GM23338 (cell line): ENCODE measurements around the gene CISH.

Source experiments
- CREB1 ChIP-seq: fragments of 250-450 bp; sonication (Bioruptor Pico); IDR thresholded peaks from 2 replicates; pipeline ENCODE4 v1.5.0; 2020; ENCODE audit warnings: low read depth, mild to moderate bottlenecking, moderate library complexity
- CTCF ChIP-seq, 2 experiments: fragments of 200-600 bp in 1 of 2; sonication (generic) in 1 of 2; conservative IDR thresholded peaks; 2 replicates each; pipeline versions ENCODE4 v1.5.1 to v1.6.1; 2016 to 2017; ENCODE audit warnings: antibody characterized with exemption in 2 of 2, low read depth in 2 of 2, mild to moderate bottlenecking in 2 of 2, moderate library complexity in 1 of 2
- ETS1 ChIP-seq: IDR thresholded peaks from 2 replicates; pipeline ENCODE4 v1.6.1; 2016; ENCODE audit warnings: antibody characterized with exemption
- EZH2 ChIP-seq: fragments of 200-600 bp; sonication (generic); IDR thresholded peaks from one replicate; pipeline ENCODE4 v1.8.0; 2017; ENCODE audit warnings: antibody characterized with exemption, mild to moderate bottlenecking, low read depth; ENCODE audit not compliant: unreplicated experiment
- EZH2phosphoT487 ChIP-seq: fragments of 200-600 bp; sonication (generic); IDR thresholded peaks from one replicate; pipeline ENCODE4 v1.8.1; 2018; ENCODE audit warnings: antibody characterized with exemption; ENCODE audit not compliant: unreplicated experiment
- JUNB ChIP-seq: IDR thresholded peaks from one replicate; pipeline ENCODE4 v1.6.1; 2016; ENCODE audit warnings: antibody characterized with exemption; ENCODE audit not compliant: unreplicated experiment
- NANOG ChIP-seq: IDR thresholded peaks from 2 replicates; pipeline ENCODE4 v1.6.1; 2016; ENCODE audit warnings: antibody characterized with exemption, borderline replicate concordance
- POLR2AphosphoS5 ChIP-seq: IDR thresholded peaks from 2 replicates; pipeline ENCODE4 v1.6.1; 2016; ENCODE audit warnings: antibody characterized with exemption, low read depth
- REST ChIP-seq: IDR thresholded peaks from one replicate; pipeline ENCODE4 v1.6.1; 2018; ENCODE audit warnings: antibody characterized with exemption; ENCODE audit not compliant: unreplicated experiment
- ZNF114 ChIP-seq: fragments of 250-450 bp; sonication (Bioruptor Pico); IDR thresholded peaks from 2 replicates; pipeline ENCODE4 v1.5.0; 2020; ENCODE audit warnings: mild to moderate bottlenecking, moderate library complexity
- TF ChIP-seq, protein P1 (sequence below): fragments of 250-450 bp; sonication (Bioruptor Pico); IDR thresholded peaks from 2 replicates; pipeline ENCODE4 v1.5.0; 2020; ENCODE audit warnings: mild to moderate bottlenecking, moderate library complexity

DNA sequence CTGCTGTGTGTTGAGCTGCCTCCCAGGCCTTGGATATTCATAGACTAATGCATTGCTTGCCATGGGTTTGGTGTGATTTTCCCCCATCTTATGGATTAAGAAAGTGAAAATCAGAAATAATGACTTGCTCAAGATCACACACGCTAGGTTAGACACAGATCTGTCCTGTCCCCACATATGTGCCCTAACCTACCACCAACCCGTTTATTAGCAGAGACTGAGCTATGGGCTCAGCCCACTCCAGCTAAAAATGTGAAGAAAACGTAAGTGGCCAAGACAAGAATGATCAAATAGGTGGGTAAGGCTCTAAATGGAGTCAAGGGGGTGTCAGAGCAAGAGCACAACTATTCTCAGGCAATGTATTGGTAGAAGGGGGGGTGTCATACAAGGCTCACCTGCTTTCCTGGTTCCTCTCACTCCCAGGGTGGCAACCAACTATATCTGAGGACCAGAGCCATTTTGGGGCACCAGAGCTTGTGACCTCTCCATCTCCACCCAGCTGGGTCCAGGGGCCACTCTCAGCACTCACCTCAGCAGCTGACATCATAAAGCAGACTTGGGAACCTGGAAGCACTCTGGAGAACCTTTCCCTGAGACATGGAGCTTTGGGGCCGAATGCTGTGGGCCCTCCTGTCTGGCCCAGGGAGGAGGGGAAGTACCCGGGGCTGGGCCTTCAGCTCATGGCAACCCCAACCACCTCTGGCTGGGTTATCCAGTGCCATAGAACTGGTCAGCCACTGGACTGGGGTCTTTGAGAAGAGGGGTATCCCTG lies 40.9 kb downstream of the CISH start:
- TF ChIP-seq REST = no peak
- no peak for TF ChIP-seq CTCF (conservative IDR thresholded peaks at IDR 0.05; ENCODE audit: low read depth in 2 of 2)
- TF ChIP-seq EZH2phosphoT487 = no peak
- no peak for TF ChIP-seq NANOG
- no peak for TF ChIP-seq POLR2AphosphoS5
- no peak for TF ChIP-seq CREB1
- TF ChIP-seq JUNB = no peak
- no peak for TF ChIP-seq ETS1
- TF ChIP-seq EZH2 = no peak
- no peak for TF ChIP-seq ZNF114 (CRISPR knock-in tag)
- TF ChIP-seq, protein P1, sequence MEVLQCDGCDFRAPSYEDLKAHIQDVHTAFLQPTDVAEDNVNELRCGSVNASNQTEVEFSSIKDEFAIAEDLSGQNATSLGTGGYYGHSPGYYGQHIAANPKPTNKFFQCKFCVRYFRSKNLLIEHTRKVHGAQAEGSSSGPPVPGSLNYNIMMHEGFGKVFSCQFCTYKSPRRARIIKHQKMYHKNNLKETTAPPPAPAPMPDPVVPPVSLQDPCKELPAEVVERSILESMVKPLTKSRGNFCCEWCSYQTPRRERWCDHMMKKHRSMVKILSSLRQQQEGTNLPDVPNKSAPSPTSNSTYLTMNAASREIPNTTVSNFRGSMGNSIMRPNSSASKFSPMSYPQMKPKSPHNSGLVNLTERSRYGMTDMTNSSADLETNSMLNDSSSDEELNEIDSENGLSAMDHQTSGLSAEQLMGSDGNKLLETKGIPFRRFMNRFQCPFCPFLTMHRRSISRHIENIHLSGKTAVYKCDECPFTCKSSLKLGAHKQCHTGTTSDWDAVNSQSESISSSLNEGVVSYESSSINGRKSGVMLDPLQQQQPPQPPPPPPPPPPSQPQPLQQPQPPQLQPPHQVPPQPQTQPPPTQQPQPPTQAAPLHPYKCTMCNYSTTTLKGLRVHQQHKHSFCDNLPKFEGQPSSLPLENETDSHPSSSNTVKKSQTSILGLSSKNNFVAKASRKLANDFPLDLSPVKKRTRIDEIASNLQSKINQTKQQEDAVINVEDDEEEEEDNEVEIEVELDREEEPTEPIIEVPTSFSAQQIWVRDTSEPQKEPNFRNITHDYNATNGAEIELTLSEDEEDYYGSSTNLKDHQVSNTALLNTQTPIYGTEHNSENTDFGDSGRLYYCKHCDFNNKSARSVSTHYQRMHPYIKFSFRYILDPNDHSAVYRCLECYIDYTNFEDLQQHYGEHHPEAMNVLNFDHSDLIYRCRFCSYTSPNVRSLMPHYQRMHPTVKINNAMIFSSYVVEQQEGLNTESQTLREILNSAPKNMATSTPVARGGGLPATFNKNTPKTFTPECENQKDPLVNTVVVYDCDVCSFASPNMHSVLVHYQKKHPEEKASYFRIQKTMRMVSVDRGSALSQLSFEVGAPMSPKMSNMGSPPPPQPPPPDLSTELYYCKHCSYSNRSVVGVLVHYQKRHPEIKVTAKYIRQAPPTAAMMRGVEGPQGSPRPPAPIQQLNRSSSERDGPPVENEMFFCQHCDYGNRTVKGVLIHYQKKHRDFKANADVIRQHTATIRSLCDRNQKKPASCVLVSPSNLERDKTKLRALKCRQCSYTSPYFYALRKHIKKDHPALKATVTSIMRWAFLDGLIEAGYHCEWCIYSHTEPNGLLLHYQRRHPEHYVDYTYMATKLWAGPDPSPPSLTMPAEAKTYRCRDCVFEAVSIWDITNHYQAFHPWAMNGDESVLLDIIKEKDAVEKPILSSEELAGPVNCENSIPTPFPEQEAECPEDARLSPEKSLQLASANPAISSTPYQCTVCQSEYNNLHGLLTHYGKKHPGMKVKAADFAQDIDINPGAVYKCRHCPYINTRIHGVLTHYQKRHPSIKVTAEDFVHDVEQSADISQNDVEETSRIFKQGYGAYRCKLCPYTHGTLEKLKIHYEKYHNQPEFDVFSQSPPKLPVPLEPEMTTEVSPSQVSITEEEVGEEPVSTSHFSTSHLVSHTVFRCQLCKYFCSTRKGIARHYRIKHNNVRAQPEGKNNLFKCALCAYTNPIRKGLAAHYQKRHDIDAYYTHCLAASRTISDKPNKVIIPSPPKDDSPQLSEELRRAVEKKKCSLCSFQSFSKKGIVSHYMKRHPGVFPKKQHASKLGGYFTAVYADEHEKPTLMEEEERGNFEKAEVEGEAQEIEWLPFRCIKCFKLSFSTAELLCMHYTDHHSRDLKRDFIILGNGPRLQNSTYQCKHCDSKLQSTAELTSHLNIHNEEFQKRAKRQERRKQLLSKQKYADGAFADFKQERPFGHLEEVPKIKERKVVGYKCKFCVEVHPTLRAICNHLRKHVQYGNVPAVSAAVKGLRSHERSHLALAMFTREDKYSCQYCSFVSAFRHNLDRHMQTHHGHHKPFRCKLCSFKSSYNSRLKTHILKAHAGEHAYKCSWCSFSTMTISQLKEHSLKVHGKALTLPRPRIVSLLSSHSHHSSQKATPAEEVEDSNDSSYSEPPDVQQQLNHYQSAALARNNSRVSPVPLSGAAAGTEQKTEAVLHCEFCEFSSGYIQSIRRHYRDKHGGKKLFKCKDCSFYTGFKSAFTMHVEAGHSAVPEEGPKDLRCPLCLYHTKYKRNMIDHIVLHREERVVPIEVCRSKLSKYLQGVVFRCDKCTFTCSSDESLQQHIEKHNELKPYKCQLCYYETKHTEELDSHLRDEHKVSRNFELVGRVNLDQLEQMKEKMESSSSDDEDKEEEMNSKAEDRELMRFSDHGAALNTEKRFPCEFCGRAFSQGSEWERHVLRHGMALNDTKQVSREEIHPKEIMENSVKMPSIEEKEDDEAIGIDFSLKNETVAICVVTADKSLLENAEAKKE (CRISPR knock-in tag) = no peak
